GM21717 (cell line): Measurements from ENCODE around the gene SZRD1.

Source experiments
- ATAC-seq: cut with Tn5 transposase; IDR thresholded peaks from one replicate; pipeline ENCODE4 v1.9.1; 2021; ENCODE audit warnings: mild to moderate bottlenecking, moderate library complexity; ENCODE audit not compliant: unreplicated experiment

The SZRD1 gene

DNA sequence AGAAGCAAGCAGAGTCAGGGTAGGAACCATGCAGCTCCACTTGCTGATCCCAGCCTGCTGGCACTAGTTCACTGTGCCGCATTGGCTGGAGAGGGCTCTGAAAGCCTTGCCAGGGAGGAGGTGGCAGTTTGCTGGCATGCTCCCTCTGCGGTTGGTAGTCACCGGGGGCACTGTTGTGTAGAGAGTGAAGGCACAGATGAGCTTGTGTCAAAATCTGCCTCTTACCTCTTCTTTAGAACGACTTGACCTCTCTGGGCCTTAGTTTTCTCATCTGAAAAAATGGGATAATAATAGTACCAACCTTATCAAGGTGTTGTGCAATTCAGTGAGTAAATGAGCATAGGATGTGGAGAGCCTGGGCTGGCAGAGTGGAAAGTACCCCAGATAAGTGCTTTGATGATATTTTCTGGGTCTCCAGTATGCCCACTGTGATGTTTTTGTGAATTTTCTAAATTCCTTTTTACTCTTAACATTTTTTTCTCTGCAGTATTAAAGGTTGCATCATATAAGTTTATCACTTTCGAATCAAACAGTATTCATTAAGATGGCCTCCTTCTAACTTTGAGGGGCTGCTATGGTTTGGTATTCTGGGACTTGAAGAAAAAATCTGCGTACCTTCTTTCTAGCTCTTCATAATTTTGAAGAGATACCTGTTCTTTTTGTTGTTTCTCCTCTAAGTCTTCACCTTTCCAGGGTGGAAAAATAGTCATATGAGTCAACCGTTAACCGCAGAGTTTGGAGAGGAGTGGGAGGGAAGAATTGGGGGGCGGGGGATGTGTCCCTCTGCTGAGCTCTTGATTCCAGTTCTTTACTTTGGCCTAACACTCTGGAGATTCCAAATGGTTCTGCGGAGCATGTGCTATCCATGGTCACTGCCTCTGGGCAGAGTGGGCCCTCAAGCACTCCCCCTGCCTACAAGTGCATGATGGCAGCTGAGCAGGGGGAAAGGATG is 26.8 kb downstream of the SZRD1 start:
- ATAC-seq = no peak

DNA sequence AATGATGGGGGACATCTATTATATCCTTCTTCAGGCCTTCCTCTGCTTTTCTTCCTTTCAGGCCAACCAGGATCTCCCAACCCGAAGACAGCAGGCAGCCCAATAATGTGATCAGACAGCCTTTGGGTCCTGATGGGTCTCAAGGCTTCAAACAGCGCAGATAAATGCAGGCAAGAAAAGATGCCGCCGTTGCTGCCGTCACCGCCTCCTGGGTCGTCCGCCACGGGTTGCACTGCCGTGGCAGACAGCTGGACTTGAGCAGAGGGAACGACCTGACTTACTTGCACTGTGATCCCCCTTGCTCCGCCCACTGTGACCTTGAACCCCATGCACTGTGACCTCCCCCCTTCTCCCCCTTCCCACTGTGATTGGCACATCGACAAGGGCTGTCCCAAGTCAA is 27.9 kb downstream of the SZRD1 start:
- no peak for ATAC-seq

DNA sequence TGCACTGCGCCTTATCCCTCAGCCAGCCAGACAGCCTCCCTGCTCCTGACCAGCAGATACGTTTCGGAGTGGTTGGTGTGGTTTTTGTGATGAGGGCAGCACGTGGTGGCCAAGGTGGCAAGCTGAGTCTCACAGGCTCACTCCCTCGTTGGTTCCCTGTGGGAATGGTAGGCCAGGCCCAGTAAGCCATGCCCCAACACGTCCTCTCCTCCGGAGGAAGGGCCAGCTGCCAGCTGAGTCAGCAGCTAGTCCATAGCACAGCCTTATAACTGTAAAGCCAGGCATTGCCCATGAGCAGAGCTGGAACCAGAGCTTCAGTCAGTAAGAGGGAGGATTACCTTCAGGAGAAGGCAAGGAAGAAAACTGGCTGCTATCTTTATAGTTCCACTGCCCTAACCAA is 29.5 kb downstream of the SZRD1 start:
- ATAC-seq = no peak

DNA sequence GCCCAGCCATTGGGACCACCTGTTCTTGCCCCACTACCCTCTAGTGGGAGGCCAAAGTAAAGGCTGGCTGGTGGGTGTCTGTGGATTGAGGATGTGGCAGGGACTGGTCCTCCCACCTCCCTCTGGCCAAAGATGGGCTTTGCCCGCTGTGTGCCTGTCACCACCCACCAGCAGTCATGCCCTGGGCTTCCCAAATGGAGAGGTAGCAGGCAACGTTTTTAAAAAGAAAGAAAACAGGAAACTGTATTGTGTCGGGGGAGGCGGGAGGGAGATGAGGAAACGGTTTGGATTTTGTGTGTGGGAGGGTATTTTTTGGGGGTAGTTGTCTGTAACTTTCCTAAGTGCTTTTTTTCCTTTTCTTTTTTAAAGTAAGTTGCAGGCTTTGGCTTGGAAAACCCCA is 30.1 kb downstream of the SZRD1 start:
- no peak for ATAC-seq

DNA sequence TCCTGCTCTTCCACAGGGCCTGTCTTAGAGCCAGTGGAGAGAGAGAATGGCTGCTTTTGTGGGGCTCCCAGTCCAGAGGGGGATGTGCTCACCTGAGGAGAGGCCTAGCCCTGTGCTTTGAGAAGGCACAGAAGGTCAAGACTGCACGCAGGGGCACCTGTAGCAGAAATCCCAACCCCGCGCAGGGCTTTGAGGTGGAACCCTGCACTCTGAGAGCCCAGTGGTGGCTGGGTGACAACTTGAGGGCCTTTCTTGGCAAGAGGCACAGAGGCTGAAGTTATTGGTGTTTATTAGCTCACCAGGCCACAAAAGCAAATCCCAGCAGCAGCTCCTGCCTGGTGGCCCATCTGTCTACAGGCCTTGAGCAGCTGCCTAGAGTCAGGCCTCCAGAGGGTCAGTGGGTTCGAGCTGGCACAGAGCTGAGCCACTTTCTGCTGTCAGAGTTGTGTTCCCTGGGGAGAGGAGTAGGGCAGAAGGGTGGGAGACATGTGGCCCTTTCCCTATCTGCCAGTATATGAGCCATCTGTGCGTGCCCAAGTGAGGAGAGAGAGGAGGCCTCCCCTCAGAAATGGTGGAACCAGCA is 31.4 kb downstream of the SZRD1 start:
- ATAC-seq = no peak

DNA sequence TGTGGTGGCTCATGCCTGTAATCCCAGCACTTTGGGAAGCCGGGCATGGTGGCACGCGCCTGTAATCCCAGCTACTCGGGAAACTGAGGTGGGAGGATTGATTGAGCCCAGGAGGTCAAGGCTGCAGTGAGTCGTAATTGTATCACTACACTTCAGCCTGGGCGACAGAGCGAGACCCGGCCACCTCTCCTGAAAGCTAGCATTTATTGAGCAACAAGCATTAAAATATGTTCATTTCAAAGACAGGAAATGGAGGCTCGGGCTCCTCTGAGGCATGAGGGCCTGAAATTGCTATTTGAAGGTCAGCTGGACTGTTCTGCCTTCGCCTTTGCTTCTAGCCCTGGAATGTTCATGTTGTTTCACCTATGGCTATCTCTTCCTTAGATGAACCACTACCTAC is 35.7 kb downstream of the SZRD1 start:
- ATAC-seq = no peak

DNA sequence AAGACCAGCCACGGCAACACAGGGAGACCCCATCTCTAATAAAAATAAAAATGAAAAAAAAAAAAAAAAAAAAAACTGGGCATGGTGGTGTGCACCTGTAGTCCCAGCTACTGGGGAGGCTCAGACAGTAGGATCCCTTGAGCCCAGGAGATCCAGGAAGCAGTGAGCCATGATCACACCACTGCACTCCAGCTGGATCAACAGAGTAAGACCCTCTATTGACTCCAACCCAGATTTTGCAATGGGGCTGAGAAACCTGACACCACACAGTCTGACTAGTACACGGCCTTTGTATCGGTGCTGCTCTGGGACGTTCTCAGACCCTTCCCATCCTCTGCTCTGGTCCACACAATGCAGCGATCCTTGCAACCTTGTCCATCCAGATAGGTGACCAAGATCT is 38.4 kb downstream of the SZRD1 start:
- ATAC-seq = no peak

DNA sequence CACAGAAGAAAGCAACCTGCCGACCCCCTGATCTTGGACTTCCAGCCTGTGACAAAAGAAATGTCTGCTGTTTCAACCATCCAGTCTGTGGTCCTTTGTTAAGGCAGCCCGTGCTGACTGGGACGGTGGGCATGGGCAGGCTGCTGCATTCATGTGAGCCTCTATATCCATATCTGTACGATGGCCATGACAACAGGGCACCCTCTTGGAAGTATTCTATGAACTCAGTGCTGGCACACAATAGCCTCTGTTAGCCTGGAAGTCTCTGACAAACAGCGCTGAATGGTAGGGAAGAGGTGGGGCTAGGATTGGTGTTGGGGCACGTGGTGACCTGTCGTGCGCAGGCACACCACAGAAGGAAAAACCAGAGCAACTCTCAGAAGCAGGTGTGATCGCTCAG is 39.8 kb downstream of the SZRD1 start:
- no peak for ATAC-seq

DNA sequence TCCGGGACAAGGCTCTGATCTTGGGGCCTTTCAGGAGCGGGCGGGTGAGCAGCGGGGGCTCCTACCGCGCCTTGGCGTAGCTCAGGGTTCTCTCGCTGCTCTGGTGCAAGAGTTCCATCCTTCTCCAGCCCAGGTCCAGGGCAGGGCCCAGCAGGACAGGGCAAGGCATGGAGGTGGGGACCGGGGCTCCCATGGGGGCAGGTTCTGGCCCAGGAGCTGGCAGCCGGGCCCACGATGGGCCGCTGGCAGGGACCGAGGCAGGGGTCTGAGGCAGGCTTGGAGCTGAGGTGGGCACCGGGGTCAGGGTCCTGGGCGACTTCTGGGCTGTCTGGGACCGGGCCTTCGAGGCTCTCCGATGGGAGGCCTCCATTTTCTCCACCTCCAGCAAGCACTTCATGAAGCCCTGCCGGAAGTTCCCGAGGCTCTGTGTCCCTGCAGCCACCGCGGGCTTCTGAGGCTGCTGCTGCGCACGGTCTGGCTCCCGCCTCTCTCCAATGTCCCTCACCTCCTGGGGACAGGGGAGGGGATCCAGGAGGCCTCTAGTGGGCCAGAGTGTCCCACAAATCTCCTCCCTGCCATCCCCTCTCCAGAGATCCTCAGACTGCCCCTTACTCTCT is 42.6 kb downstream of the SZRD1 start:
- no peak for ATAC-seq

DNA sequence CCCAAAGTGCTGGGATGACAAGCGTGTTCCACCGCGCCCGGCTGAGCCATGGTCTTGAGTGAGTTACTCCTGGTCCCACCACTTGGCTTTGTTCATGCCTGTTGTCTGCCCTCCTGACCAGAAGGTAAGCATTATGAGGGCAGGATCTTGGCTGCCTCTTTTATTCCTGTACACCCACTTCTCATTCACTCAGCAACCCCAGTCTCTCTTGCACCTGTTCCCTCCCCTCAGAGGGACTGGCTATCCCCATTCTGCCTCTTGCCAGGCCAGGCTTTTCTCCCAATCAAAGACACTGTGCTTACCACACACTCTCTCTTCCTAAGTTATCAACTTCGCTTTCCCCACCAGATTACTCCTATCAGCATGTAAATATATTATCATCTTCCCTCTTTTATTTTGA is 43.8 kb downstream of the SZRD1 start:
- ATAC-seq = no peak

DNA sequence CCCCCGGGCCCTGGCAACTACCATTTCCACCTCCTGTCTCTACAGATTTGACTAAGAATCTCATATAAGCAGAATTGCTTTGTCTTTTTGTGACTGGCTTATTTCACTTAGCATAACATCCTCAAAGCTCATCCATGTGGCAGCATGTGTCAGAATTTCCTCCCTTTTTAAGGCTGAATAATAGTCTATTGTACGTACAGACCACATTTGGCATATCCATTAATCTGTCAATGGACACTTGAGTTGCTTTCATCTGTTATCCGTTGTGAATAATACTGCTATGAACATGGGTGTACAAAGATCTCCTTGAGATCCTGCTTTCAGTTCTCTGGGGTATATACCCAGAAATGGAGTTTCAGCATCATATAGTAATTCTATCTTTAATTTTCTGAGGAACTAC is 46.1 kb downstream of the SZRD1 start:
- ATAC-seq = no peak

DNA sequence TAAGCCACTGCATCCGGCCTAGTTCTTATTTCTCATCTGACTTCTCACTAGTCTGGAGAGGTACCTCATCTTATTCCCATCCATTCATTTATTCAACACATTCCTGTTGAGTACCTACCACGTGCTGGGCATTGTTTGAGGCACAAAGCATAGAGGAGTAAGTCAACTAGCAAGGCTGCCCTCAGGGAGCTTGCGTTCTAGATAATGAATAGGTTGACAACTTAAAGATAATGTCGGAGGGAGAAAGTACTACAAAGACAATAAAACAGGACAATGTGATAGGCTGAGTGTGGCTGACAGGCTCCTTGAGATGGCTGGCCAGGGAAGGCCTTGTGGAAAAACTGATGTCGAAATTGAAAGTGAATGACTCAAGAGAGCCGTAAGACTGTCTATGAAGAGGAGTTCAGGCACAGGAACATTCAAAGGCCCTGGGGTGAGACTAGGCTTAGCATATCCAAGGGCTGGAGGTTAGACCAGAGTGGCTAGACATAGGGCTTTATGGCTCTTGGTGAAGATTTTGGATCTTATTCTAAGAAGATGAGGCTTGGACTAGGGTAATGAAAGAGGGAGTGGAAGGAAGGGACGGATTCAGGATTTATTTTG is 51.9 kb downstream of the SZRD1 start:
- ATAC-seq = no peak

DNA sequence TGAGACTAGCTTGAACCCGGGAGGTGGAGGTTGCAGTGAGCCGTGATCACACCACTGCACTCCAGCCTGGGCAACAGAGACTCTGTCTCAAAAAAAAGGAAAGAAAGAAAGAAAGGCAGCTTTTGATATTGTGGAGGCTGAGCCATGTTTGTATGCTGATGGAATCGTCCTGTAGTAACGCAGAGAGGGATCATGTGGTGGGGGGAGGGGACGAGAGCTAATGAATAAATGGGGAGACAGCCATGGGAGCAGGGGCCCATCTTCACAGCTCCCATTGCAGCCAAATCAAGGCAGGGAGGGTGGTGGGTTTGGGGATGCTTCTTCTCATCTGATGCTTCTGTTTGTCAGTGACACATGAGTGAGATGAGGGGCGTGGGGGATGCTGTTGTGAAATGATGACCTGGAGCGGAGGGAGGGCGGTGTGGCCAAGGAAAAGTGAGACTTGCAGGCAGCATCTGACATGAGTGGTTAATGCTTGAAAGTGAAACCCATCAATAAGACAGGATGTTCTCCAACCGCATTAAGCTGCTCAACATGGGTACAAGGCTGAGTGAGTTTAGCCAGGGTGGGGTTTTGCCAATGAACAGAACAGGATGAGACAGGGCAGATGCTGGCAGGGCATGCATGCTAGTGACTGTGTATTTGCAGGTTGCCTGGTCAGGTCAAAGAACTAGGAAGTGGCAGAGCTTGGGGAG is 53.5 kb downstream of the SZRD1 start:
- ATAC-seq = peak; percentile 82

DNA sequence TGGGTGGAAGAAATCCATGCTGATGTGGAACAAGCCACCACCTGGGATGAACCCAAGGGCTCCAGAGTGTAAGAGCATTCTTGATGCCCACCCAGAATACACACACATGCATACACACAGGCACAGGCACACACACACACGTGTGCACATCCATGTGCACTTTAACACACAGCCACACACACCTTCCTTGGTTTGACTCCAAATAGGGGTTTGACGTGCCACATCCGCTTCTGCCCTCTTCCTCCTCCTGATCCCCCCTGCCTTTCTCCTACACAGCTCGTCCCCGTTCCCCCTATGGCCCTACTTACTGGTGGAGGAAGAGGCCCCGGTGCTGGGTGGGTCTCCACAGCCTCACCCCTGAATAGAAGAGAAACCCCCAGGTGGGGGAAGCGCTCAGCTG is 54.2 kb downstream of the SZRD1 start:
- ATAC-seq = no peak

DNA sequence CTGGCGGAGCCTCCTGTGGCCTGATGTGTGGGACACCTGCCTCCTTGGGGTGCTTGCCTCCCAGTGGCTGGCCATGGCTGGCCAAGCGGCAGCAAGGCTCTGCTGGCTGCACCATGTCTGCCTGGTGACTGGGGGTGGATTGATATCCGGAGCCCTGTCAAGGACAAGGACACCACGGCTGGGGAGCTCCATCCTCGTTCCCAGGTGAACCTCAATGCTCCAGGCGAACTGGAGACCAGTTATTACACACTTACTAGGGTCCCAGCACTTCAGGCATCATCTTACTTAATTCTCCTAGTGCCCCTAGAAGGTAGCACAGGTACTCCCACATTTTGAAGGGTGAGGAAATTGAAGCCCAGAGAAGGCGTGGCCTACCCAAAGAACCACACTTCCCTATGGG is 55.0 kb downstream of the SZRD1 start:
- ATAC-seq = no peak

DNA sequence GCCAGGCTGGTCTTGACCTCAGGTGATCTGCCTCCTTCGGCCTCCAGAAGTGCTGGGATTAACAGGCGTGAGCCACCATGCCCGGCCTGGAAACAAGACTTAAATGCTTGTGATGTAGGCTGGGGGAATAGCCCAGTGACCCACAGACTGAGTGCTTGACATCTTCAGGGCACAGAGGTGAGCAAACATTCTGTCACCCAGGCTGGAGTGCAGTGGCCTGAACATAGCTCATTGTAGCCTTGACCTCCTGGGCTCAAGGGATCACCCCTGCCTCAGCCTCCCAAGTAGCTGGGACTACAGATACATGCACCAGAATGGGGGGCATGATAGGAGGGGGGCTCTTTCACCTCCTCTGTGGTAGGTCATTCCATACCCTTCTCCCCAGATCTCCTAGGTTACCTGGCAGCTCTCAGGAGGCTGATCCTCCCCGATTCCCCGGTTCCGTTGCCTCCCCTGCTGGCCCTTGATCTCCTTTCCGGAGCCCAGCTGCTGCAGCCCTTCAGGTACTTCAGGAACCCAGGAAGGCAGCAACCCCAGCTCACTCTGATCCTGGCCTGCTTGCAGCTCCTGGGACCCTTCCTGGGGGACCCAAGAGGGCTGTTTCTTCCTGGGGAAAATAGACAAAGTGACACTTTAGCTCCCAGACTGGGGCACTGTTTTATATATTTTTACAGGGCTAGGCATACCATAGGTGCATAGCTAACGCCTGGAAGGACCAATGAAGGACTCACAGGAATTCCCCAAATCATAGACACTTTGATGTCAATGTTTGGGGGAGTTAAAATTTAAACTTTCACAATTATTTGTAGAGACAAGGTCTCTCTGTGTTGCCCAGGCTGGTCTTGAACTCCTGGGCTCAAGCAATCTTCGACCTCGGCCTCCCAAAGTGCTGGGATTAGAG is 58.3 kb downstream of the SZRD1 start:
- ATAC-seq = no peak

DNA sequence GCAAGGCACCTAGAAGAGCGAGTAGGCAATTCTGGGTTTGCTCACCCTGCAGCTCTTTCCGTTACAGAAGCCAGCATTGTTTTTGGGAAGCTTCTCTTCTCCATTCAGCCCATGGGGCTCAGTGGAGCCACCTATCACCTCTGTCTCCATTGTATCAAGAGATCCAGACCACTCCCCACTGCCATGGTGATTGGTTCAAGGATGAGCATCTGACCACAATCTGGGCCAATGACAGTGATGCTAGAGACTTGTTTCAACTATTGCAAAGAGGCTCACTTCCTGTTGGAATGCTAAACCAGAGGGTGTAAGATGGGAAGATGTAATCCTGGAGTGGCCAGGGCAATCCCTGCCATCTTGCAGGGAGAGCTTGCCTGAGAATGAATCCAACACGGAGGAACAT is 63.6 kb downstream of the SZRD1 start:
- ATAC-seq = no peak

DNA sequence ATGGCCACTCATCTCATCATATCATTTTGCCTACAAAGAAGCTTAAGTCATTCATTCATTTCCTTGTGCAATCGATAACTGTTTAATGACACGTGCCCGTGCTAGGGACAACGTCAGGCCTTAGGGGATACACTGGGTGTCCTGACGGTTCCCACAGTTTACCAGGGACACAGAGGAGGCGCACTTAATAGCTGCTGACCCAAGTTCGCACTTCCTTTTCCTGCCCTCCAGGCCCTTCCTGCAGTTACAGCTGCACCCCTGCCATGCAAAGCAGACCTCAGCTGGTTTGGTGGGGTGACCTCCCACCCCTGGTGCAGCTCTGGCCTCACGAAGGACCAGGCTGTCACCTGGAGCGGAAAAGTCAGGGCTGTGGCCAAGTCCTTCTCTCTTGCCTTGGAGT is 66.0 kb downstream of the SZRD1 start:
- ATAC-seq = no peak

DNA sequence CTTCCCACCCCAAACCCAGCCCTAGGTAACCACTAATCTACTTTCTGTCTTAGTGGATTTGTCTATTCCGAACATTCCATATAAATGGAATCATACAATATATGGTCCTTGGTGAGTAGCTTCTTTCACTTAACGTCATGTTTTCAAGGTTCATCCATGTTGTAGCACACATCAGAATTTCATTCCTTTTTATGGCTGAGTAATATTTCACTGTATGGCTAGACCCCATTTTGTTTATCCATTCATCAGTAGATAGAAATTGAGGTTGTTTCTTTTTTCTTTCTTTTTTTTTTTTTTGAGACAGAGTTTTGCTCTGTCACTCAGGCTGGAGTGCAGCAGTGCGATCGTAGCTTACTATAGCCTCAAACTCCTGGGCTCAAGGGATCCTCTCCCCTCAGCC is 67.0 kb downstream of the SZRD1 start:
- no peak for ATAC-seq

DNA sequence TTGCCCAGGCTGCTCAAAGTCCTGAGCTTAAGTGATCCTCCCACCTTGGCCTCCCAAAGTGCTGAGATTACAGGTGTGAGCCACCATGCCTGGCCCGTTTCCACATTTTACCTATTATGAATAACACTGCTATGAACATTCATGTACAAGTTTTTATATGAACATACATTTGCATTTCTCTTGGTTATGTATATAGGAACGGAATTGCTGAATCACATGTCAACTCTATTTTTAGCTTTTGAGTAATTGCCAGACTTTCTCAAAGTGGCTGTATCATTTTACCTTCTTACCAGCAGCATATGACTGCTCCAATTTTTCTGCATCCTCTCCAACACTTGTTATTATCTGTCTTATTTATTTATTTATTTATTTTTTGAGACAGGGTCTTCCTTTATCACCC is 67.5 kb downstream of the SZRD1 start:
- ATAC-seq = no peak
